Cardiac fibroblast (primary cell): ENCODE results near the gene PGM5.
"Not testable (repeated sequence)": the region's sequence is repeated elsewhere in the genome, so short reads cannot be mapped to it uniquely, and the experiment has no call there.

ENCODE experiments used
- DNase-seq, 2 donors: peaks; one replicate each; pipeline versions ENCODE4 v3.0.0 to v3.0.0-alpha.2; 2010; ENCODE audit warnings: low read depth in 2 of 2
- H3K4me3 ChIP-seq, 2 donors: replicated peaks in 1 of 2; 1 replicate in 1 of 2; 2 replicates in 1 of 2; pipeline ENCODE4 v1.5.1; 2011; ENCODE audit warnings: low read depth in 2 of 2, low read length in 2 of 2, mild to moderate bottlenecking in 2 of 2, moderate library complexity in 1 of 2

The PGM5 gene

GRCh38 chr9:68357119-68357714 is 806 bp downstream of the PGM5 start:
- H3K4me3 ChIP-seq, result peak overlapping the region in 1 of 2 donors; percentile 47
- DNase-seq, result not testable (repeated sequence)

- DNase-seq, H3K4me3 ChIP-seq: not testable (repeated sequence)
Observed at GRCh38 chr9:68366933-68367547, 10.6 kb downstream of the PGM5 start.

- not testable (repeated sequence) for H3K4me3 ChIP-seq, DNase-seq
Observed at GRCh38 chr9:68375789-68376188, 19.4 kb downstream of the PGM5 start.

DNA sequence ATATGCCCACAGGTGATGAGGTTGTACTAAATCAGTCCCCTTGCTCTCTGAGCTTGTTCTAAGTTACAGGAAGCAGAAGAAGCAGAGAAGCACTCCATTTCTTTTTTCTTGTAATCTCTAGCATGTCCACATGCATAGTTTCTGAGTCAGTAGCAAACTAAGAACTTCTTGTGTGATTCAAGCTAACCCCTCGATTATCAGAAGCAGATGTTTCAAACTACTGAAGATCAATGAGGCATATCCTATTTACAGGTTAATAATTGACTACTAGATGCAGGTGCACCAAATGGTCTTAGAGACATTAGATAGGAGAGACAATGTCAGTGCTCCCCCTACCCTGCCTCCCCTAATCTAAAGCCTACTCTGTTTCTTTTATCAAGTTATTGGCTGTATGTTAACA is 21.3 kb downstream of the PGM5 start:
- not testable (repeated sequence) for DNase-seq, H3K4me3 ChIP-seq

DNA sequence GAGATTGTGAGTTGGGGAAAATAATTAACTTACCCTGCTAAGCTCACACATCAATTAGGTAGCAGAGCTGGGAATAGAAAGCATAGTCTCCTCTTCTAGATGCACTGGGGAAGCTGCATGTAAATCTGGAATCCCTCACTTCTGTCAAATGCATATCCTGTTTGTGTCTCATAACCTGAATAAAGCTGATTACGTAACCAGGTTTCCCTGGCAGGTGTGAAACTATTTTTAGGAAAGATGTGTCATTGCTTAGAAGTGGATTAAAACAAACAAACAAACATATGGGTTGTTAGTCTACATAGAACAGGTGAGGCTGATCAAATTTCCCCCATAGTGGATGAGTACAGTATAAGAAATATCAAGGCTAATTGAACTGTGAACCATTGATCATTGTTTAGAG is 27.5 kb downstream of the PGM5 start:
- H3K4me3 ChIP-seq, result not testable (repeated sequence)
- DNase-seq, result peak in 1 of 2 donors; percentile 28

GRCh38 chr9:68389558-68389957 is 33.1 kb downstream of the PGM5 start:
- peak in 1 of 2 donors; percentile 7 for DNase-seq
- not testable (repeated sequence) for H3K4me3 ChIP-seq

DNA sequence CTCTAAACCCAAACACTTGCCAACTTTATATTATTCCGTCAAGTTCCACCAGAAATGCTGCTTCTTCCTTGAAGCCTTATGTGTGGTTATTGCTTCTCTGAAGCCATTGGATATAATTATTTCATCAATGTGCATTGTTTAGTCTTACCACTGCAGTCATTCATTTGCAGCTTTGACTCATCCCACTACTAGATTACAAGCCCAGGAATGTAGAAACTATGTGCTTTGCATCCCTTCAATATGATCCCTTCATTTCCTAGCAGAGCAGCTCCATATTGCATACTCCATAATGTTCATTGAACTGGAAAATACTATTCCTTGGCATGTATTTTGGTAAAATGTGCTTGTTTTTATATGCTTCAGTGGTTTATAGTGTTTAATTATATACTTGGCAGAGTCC is 34.3 kb downstream of the PGM5 start:
- H3K4me3 ChIP-seq, DNase-seq: not testable (repeated sequence)

DNA sequence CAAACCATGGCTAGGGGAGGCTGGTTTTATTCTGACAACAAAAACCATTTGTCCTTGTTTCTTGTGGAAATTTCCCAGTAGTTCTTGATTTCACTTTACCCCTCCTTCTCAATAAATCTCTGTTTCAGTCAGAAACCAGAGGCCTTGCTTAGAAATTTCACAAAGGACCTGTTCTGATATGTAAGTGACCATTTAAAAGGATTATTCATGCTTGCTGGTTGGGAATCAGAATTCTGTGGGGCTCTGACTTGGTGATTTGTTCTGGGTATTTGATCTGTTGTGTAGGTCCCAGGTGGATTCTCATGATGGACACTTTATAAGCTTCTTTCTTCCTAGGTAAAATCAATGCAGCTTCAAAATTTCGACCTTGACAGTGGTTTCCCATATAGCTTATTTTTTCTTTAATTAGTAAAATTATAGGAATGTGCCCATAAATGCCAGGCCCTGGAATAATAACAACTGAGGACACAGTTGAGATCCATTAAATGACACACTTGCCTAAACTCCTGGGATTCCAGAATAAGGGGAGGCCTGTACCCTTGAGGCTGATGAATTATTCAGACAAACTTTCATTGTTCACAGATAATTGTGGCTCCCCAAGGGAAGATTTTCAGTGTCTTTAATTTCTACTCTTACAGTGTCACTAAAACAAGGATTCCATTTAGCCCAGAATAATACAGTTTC is 40.1 kb downstream of the PGM5 start:
- DNase-seq, H3K4me3 ChIP-seq: not testable (repeated sequence)

GRCh38 chr9:68397095-68397423 is 40.6 kb downstream of the PGM5 start:
- peak; percentile 2 to 64 for DNase-seq
- H3K4me3 ChIP-seq, result not testable (repeated sequence)

- not testable (repeated sequence) for H3K4me3 ChIP-seq, DNase-seq
Observed at GRCh38 chr9:68397796-68398195, 41.4 kb downstream of the PGM5 start.

- DNase-seq, H3K4me3 ChIP-seq: not testable (repeated sequence)
Observed at GRCh38 chr9:68398324-68398723, 41.9 kb downstream of the PGM5 start.

- DNase-seq, H3K4me3 ChIP-seq: not testable (repeated sequence)
Observed at GRCh38 chr9:68404421-68405185, 48.2 kb downstream of the PGM5 start.

DNA sequence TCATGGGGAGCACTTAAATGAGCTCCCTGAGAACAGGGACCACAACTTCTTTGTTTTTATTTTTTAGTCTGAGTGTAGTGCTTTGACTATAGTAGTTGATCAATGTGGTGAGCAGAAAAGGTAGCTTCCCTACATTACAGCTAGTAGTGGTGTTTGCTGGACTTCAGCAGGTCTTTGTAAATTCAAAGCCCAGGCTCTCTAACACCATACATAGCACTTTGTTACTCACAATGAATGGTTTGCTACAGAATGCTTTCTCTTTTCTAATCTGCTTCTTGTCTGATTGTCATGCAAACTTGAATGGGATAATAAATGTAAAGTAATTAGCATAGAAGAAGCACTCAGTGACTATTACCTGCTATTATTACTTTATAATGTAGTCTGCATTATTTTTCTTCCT is 55.5 kb downstream of the PGM5 start:
- not testable (repeated sequence) for H3K4me3 ChIP-seq, DNase-seq

- not testable (repeated sequence) for DNase-seq, H3K4me3 ChIP-seq
Observed at GRCh38 chr9:68412754-68413153, 56.3 kb downstream of the PGM5 start.

GRCh38 chr9:68415065-68415464 is 58.7 kb downstream of the PGM5 start:
- not testable (repeated sequence) for H3K4me3 ChIP-seq, DNase-seq
